HG03575 (cell line): ENCODE data around the gene TOR4A.

Source experiments
- ATAC-seq: cut with Tn5 transposase; IDR thresholded peaks from one replicate; pipeline ENCODE4 v1.9.1; 2021; ENCODE audit not compliant: unreplicated experiment, insufficient number of reproducible peaks, low FRiP score; ENCODE audit errors: extremely low read depth

Gene TOR4A

DNA sequence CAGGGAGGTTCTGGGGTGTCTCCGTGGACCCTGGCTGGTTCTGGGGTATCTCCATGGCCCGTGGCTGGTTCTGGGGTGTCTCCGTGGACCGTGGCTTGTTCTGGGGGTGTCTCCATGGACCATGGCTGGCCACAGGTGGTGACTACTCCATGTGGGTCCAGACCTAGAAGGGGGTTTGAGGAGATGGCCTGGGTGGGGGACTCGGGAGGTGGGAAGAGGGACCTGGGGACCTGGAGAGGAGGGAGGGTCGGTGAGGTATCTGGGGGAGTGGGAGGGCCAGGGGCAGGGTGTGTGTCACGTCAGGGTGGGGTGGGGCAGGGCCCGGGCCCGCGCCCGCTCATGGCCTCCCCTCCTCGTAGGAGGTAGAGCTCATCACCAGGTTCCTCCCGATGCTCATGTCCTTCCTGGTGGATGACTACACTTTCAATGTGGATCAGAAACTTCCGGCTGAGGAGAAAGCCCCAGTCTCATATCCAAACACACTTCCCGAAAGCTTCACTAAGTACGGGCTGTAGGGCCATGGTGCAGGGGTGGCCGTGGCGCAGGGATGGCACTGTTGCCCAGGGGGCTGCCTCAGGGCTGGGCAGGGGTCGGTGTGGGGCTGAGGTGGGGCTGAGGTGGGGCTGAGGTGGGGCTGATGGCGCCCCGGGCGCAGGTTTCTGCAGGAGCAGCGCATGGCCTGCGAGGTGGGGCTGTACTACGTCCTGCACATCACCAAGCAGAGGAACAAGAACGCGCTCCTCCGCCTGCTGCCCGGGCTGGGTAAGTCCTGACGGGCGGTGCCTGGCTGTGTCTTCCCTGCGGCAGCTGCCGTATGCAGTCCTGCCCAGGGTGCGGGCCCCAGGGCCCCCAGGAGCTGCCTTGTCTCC lies 10.7 kb upstream of the TOR4A start:
- ATAC-seq: no peak

DNA sequence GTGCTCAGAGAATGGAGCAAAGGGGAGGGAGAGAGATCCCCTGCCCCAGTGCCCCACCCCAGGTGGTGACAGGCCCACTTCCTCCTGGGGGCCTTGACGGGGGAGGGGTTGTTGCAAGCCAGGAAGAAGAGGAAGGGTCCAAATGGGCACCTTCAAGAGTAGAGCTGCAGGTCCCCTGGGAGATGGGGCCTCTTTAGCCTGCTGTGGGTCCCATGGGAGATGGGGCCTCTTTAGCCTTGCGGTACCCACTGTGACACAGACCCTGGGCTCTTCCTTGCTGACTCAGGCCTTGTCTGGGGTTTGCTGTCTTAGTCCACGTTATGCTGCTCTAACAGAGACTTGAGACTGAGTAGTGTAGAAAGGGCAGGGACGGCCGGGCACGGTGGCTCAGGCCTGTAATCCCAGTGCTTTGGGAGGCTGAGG lies 9.6 kb upstream of the TOR4A start:
- ATAC-seq: no peak

DNA sequence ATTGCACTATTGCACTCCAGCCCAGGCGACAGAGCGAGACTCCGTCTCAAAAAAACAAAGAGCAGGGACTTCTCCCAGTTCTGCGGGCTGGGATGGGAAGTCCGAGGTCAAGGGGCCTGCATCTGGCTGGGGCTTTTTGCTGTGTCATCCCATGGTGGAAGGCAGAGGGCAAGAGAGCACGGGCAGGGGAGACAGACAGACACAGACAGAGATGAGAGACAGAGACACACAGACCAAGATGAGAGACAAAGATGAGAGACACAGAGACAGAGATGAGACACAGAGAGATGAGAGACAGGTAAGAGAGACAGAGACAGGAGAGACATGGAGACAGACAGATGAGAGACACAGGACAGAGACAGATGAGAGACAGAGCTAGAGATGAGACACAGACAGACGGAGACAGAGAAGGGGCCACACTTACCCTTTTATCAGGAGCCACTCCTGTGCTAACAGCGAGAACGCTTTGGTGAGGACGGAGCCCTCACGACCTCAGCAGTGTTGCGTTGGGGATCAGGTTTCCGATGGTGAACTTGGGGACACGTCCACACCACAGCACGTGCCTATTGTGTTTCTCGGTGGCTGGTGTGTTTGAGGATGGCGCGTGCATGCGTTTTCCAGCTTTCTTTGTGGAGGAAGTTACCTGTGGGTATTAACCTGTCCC lies 8.9 kb upstream of the TOR4A start:
- no peak for ATAC-seq

DNA sequence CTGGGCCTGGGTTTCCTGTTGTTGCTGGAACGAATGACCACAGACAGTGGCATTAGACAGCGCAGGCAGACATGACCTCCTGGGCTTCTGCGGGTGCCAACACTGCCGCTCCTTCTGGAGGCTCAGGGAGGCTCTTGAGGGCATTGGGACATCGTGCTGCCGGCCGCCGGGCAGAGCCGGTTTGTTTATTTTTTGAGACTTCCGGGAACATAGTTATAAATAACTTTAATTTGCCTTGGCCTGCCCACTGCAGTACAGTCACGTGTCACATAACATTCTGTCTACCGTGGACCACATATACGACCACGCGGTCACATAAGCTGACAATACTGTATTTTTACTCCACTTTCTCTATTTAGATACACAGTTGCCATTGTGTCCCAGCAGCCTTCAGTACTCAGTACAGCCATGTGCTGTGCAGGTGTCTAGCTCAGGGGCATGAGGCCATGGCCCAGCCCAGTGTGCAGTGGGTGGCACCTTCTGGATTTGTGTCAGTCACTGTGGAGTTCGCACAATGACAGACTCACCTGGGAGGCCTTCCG lies 8.2 kb upstream of the TOR4A start:
- ATAC-seq: no peak

DNA sequence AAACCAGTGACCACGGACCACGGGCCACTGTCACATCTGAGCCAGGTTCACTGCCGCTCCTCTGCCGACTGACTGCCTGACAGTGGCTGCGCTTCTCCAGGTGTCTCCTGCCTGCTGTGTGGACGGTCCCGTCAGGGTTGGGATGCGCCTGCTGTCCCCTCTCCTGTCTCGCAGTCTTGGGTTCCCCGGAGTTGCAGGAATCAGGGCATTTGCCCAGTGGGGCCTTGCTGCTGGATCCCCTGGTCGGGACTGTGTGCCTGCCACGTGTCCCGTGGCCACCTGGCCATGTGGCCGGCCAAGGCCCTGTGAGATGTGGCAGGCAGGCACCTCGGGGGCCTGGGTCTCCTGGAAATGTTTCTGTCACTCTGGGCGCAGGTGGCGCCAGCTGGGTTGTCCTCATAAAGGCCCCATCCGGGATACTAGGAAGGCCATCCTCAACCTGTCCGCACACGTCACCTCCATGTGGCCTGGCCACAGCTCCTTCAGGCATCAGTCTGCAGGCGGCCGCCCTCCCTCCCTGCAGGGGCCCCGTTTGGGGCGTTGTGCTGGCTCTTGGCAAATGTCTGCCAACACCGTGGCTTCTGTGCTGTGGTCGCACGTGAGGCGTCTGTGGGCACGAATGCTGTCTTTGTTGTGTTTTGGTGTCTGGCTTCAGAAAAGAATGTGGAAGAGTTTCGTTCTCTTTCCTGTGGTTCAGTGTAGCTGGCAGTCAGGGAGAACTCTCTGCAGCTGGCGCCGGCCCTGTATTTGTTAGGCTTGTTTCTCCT lies 6.4 kb upstream of the TOR4A start:
- ATAC-seq: no peak

DNA sequence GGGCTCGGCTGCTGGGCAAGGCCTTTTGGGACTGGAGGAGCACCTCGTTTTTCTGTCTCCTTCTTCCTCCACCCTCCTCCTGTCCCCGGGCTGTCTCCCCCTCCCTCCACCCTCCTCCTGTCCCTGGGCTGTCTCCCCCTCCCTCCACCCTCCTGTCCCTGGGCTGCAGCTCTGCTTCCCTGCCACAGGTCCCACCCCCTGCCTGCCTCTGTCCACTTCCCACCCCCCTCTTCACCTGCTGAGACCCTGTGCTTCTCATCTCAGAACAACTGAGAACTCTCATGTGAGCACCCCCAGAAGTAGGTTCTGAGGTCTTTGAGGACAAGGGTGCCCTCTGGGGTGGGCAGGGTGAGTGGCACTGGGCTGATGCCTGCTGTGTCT lies 5.8 kb upstream of the TOR4A start:
- no peak for ATAC-seq

DNA sequence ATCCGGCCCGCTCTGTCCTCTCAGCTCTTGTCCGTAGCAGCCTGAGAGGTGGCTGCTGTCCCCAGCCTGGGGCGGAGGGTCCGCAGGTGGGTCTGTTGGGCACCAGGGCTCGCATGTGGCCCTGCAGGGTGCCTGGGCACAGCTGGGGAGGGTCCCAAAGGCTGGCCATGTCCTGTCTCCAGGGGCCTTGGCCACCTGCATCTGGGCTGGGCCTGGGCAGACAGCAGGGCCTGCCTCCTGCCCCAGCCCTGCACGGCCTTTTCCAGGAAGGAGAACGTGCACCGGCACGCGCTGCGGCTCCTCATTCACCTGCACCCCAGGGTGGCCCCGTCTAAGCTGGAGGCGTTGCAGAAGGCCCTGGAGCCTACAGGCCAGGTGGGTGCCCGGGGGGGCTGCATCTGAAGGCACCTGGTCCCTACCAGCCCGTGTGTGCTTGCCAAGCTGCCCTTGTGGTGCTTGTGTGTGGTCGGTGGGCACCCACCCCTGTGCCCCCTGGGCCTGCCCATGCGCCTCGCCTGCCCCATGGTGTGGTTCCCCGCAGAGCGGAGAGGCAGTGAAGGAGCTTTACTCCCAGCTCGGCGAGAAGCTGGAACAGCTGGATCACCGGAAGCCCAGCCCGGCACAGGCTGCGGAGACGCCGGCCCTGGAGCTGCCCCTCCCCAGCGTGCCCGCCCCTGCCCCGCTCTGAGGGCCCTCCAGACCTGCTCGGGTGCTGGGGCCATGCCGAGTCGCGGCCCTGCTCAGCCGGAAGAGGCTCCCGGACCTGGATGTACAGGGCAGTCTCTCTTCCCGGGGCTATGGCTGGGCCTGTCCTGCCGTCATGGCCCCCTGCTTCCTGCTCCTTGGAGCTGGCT lies 5.1 kb upstream of the TOR4A start:
- ATAC-seq: no peak

DNA sequence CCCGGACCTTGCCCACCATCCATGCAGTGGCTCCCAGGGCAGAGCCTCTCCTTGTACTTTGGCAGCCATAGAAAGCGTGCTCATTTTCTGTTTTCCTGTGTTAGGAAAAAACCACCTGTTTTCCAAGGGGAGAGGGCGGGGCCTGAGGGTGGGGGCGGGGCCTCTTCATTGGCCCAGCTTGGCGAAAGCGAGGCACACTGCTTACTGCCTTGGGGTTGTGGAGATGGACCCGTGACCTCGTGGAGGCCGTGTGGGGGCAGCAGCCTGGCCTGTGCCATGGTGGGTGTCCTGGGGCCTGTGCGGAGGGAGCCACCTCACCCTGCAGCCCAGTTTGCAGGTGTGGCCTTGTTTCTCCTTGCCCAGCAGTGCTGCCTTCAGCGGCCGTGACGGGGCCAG lies 4.4 kb upstream of the TOR4A start:
- ATAC-seq: no peak

DNA sequence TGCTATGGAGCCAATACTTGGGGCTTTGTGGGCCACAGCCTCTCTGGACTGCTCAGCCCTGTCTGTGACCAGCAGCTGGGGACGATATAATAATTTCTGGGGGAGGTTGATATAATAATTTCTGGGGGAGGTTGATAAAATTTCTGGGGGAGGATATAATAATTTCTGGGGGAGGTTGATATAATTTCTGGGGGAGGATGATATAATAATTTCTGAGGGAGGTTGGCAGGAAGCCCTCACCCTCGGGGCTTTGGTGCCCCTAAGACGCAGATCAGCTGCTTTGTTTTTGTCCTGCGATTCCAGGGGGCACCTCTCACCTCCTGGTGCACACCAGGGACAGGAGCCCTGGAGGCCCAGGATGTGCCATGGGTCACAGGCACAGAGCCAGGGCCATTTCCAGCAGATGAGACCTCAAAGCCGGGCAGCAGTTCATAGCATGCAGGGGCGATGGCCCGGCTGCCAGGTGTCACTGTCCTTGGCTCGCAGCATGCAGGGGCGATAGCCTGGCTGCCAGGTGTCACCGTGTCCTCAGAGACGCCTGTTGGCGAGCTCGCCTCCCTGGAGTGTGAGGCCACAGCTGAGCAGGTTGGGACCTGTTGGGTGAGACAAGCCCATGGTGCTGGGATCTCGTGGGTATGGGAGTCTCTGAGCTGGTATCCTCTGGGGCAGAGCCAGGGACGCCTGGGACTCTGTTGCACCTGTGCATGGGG lies 3.8 kb upstream of the TOR4A start:
- no peak for ATAC-seq

DNA sequence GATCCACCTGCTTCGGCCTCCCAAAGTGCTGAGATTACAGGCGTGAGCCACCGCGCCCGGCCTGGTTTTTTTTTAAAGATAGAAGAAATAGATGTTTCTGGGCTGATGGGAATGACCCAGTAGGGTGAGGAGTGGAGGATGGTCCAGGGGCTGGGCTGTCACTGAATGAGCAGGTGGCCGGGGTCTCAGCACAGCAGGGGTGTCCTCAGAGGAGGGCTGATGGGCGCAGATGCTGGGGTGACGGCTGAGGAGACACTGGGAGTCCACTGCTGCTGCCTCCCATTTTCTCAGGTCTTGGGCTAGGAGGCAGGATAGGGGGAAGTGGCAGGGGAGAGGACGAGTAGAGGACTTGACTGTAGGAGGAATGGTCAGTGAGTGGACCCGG lies 2.3 kb upstream of the TOR4A start:
- no peak for ATAC-seq

DNA sequence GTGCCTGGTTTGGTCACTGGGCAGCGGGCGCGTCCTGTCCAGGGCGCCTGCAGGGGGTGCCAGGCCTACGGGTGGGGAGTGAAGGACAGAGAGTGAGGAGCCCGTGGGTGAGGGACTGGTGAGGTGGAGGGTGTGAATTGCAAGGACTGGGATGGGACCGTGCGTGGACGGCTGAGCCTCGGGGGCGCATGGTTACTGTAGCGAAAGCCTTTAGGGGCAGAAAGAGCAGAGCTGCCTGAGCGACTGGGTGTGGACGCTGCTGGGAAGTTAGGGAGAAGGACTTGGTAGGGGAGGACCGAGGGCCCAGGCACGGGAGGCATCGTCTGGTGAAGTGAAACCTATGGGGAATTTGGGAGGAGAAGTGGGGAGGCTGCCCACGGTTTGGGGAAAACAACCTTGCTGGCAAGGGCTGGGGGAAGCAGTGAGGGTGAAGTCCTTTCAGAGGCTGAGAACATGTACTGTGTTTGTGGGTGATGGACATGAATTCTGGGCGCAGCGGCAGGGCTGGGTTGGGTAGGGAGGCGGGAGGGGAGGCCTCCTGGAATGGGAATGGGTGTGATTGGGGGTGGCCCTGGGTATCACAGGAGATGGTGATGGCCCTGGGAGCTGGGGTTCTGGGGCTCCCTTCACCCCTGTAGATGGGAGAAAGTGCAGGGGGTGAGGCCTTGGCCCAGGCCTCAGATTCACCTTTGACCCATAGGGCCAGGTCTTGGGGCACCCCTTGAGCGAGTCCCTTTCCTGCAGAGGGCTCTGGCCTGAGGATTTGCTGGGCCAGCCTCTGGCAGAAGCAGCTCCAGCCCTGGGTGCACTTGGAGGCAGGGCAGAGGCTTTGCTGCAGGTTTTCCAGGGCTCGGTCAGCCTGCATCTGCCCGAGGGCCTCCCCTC lies 1.7 kb upstream of the TOR4A start:
- no peak for ATAC-seq

DNA sequence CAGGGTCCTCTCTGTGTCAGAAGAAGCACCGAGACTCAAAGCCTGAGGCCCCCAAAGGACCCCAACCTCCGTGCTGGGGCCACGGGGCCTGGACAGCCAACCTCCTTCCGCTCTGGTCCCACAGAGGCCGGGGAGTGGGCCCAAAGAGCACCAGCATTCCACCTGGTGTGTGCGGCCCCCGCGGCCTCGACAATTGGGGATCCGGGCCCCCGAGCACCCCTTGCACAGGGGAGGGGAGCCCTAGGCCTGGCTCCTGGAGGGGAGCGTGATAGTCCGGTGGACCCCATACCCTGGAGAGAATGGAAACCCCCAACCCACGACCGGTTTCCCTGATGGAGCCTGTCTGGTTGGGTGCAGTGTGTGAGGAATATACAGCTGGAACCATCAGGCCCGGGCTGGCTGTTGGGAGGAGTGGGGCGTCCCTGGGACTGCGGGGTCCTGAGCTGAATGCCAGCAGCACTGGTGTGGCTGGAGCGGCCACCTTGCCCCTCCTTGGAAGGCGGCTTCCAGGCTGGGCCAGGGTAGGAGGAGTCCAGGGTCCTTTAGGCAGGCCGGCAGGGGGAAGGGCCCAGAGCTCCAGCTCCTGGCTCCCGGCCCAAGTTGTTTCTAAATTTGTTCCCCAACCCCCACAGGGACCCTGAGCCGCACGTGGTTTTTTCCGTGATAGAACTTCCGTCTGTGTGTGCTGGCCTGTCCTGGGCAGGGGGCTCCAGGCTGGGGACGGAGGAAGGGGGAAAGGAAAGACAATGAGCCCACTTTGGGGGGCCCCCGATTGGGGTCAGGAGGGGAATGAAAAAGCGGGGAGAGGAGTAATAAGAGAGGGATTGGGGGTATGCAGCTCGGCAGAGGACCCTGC lies 825 bp upstream of the TOR4A start:
- ATAC-seq: no peak

DNA sequence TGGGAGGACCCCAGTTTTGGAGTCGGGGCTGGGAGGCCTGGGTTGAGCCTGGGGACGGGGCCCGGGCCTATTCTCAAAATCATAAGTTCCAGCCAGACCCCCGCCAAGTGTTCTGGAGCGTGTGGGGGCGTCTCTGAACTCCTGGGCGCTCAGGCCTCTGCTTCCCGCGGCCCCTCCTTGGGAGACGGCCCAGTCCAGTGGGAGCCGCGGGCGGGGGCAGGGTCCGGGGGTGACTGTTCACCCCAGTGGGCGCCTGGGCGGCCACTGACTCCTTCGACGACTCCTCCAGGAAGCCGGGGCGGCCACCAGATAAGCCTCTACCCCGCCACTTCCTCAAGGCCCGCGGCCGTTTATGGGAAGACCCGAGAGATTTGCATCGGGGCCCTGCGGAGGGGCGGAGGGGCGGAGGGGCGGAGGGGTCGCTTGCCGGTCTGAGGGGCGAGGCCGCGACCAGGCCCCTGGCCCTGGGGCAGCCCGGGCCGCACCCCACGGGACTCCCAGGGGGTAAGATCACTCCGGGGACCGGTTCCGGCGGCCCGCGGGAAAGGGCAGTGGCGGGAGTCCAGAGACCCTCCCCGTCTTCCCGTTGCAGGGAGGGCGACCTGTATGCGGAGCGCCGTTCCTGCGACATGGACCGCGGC lies 655 bp downstream of the TOR4A start:
- no peak for ATAC-seq

DNA sequence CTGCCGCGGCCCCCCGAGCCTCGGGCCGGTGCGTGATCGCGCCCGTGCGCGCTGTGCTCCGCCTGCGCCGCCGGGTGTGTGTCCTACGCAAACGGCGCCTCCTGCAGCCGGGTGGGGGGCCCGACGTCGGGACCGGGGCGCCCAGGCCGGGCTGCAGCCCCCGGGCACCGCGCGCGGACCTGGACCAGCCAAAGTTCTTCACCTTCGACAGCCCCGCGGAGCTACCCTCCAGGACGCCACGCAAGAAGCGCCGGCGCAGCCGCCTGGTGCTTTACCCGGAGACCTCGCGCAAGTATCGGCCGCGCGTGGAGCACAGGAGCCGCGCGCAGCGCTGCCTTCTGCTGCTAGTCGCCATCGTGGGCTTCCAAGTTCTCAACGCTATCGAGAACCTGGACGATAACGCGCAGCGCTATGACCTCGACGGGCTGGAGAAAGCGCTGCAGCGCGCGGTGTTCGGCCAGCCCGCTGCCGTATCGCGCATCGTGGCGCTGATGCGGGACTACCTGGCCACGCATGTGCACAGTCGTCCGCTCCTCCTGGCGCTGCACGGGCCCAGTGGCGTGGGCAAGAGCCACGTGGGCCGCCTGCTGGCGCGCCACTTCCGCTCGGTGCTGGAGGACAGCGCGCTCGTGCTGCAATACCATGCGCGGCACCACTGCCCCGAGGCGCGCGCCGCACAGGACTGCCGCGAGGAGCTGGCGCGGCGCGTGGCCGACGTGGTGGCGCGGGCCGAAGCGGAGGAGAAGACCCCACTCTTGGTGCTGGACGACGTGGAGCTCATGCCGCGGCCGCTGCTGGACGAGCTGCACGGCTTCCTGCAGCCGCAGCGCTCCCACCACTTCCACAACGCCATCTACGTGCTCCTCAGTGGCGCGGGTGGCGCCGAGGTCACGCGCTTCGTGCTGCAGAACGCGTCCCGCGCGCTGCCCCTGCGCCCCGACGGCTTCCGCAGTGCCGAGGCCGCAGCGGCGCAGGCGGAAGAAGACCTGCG lies 1.5 kb downstream of the TOR4A start:
- no peak for ATAC-seq
